DOHH2 (cell line): ENCODE results near the gene SLC39A11.

Experiments
- CTCF ChIP-seq: fragments of 200-600 bp; sonication (generic); IDR thresholded peaks from one replicate; pipeline ENCODE4 v1.5.1; 2014; ENCODE audit warnings: antibody characterized with exemption, mild to moderate bottlenecking, low read depth, low read length; ENCODE audit not compliant: poor library complexity, severe bottlenecking
- EZH2phosphoT487 ChIP-seq: fragments of 200-600 bp; sonication (generic); IDR thresholded peaks from 2 replicates; pipeline ENCODE4 v1.6.1; 2017; ENCODE audit warnings: borderline replicate concordance, mild to moderate bottlenecking, antibody characterized with exemption, low read length, moderate library complexity, mixed read lengths

GRCh38 chr17:72702998-72703397, 389.5 kb downstream of the SLC39A11 start:
- TF ChIP-seq CTCF (no peak), EZH2phosphoT487 (no peak)
